ENCODE results near the gene CTSZ.
"Not testable (repeated sequence)": the region's sequence is repeated elsewhere in the genome, so short reads cannot be mapped to it uniquely, and the experiment has no call there.

CTSZ gene

GRCh38 chr20:58953050-58953449 is 54.0 kb downstream of the CTSZ start:
- DNase-seq (ENCODE audit: low read depth), result no peak
- H3K4me3 ChIP-seq (ENCODE audit: low read depth, low read length), result no peak overlapping the region
- TF ChIP-seq MAX (IDR thresholded peaks at IDR 0.05; ENCODE audit: low read depth, low read length) (no peak), CTCF (IDR thresholded peaks at IDR 0.05; ENCODE audit: low read depth, low read length) (no peak), POLR2A (IDR thresholded peaks at IDR 0.05; ENCODE audit: extremely low read depth, insufficient read length) (no peak), MYC (IDR thresholded peaks at IDR 0.05; ENCODE audit: low read depth, low read length) (no peak)

GRCh38 chr20:58950603-58951002 is 56.5 kb downstream of the CTSZ start:
- DNase-seq (ENCODE audit: low read depth), result peak; percentile 12
- TF ChIP-seq MYC (IDR thresholded peaks at IDR 0.05; ENCODE audit: low read depth, low read length) (no peak), MAX (IDR thresholded peaks at IDR 0.05; ENCODE audit: low read depth, low read length) (no peak), POLR2A (IDR thresholded peaks at IDR 0.05; ENCODE audit: extremely low read depth, insufficient read length) (no peak)

GRCh38 chr20:58947797-58948388 is 59.2 kb downstream of the CTSZ start:
- not testable (repeated sequence) for H3K4me3 ChIP-seq (ENCODE audit: low read depth, low read length); DNase-seq (ENCODE audit: low read depth)

More at GRCh38 chr20:58950603-58951002, 56.5 kb downstream of the CTSZ start:
- H3K4me3 ChIP-seq (ENCODE audit: low read depth, low read length), result no peak overlapping the region

- DNase-seq (ENCODE audit: low read depth), result peak; percentile 45
- no peak overlapping the region for H3K4me3 ChIP-seq (ENCODE audit: low read depth, low read length)
- TF ChIP-seq MYC (IDR thresholded peaks at IDR 0.05; ENCODE audit: low read depth, low read length) (no peak), CTCF (IDR thresholded peaks at IDR 0.05; ENCODE audit: low read depth, low read length) (no peak), MAX (IDR thresholded peaks at IDR 0.05; ENCODE audit: low read depth, low read length) (no peak), POLR2A (IDR thresholded peaks at IDR 0.05; ENCODE audit: extremely low read depth, insufficient read length) (no peak)
Observed at GRCh38 chr20:58945965-58946631, 61.0 kb downstream of the CTSZ start.

Measured in NB4 (cell line).